ENCODE measurements around the gene DR1. TPM values are rescaled to one million over a fixed set of nuclear protein-coding genes. Genes with fewer than 3 reads are reported as not detected.

Gene DR1
- total and polyA plus RNA-seq, 2 experiments from 2014 or later = 49.2 to 51.0 TPM

DNA sequence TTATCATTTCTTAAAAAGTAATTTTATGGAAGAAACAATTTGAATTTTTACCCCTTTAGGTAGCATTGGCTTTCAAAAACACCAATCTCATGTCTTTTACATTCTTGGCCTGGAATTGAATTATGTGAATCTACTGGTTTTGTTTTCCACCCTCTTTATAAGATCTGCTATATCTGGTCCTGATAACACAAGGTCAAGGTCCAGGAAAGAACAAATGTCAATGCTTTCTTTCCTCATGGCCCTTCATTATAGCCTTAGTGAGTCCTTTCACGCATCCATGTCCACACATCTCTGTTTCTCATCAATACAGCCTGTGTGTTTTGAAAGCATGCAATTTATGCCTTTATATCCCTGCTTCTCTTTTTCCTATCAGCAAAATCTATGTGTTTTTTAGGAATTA lies 24.0 kb upstream of the DR1 start:
- Histone ChIP-seq H3K4me3 (no peak overlapping the region), H3K27ac (no peak overlapping the region), H2AFZ (no peak overlapping the region), H4K20me1 (ENCODE audit: insufficient read depth) (no peaks in the 10 kb centered on the region), H3K36me3 (ENCODE audit: low read depth) (no peaks in the 10 kb centered on the region), H3K4me1 (ENCODE audit: insufficient read depth) (peaks cover 16% of the 10 kb centered on the region), H3K79me2 (ENCODE audit: insufficient read depth) (no peaks in the 10 kb centered on the region), H3F3A (ENCODE audit: insufficient read depth) (peaks cover 16% of the 10 kb centered on the region), H3K9ac (no peak overlapping the region), H3K4me2 (ENCODE audit: unreplicated experiment) (no peak overlapping the region), H3K9me2 (ENCODE audit: insufficient read depth) (no peaks in the 10 kb centered on the region), H3K9me3 (ENCODE audit: low read depth) (no peaks in the 10 kb centered on the region), H3K27me3 (replicated peaks; ENCODE audit: insufficient read depth) (no peaks in the 10 kb centered on the region)
- TF ChIP-seq EZH2 (IDR thresholded peaks at IDR 0.05; ENCODE audit: insufficient read depth, poor library complexity, severe bottlenecking) = no peak
- TF ChIP-seq EZH2phosphoT487 (IDR thresholded peaks at IDR 0.05; ENCODE audit: insufficient read depth, low read depth) = no peak
- no peak for DNase-seq
- WGBS, 2 experiments (ENCODE audit: low coverage in 1 of 2, low lambda C conversion rate in 2 of 2, missing lambda C conversion rate in 2 of 2) = 97 to 98% methylated on average over 1 of the region's 1 CpG
- in situ Hi-C loops (cut with MboI) = loop anchor here (25.0 kb wide), 1 partner anchor 516 kb away; no protein-coding TSS in a partner anchor

DNA sequence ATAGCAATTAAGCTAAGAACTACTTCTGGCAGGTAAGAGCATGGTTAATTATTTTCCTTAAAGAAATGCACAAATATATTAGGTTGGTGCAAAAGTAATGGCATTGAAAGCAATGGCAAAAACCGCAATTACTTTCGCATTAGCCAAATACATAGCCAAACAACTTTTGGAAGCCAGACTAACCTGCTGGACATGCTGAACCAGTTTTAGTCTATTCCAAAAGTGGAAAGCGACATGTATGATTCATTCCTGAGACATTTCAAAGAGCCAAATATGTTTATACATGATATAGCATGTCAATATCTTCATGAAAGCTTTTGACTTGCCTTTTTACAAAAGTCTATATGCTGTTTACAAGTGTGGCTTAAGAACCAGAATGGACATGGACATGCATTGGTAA lies 23.4 kb upstream of the DR1 start:
- H3F3A ChIP-seq (ENCODE audit: insufficient read depth) = peaks cover 16% of the 10 kb centered on the region
- H3K36me3 ChIP-seq (ENCODE audit: low read depth) = no peaks in the 10 kb centered on the region
- no peak overlapping the region for H3K27ac ChIP-seq
- TF ChIP-seq EZH2phosphoT487 (IDR thresholded peaks at IDR 0.05; ENCODE audit: insufficient read depth, low read depth) (no peak), EZH2 (IDR thresholded peaks at IDR 0.05; ENCODE audit: insufficient read depth, poor library complexity, severe bottlenecking) (no peak)
- H3K27me3 ChIP-seq (replicated peaks; ENCODE audit: insufficient read depth) = no peaks in the 10 kb centered on the region
- H4K20me1 ChIP-seq (ENCODE audit: insufficient read depth) = no peaks in the 10 kb centered on the region
- no peak for DNase-seq
- in situ Hi-C loops (cut with MboI) = loop anchor here (25.0 kb wide), 1 partner anchor 515 kb away; no protein-coding TSS in a partner anchor
- H3K4me3 ChIP-seq = no peak overlapping the region
- no peak overlapping the region for H2AFZ ChIP-seq
- no peaks in the 10 kb centered on the region for H3K9me2 ChIP-seq (ENCODE audit: insufficient read depth)
- 97% methylated on average over 3 of the region's 3 CpGs for WGBS, 2 experiments (ENCODE audit: low coverage in 1 of 2, low lambda C conversion rate in 2 of 2, missing lambda C conversion rate in 2 of 2)
- no peak overlapping the region for H3K9ac ChIP-seq
- no peak overlapping the region for H3K4me2 ChIP-seq (ENCODE audit: unreplicated experiment)
- H3K79me2 ChIP-seq (ENCODE audit: insufficient read depth) = no peaks in the 10 kb centered on the region
- H3K4me1 ChIP-seq (ENCODE audit: insufficient read depth) = peaks cover 16% of the 10 kb centered on the region
- H3K9me3 ChIP-seq (ENCODE audit: low read depth) = no peaks in the 10 kb centered on the region

DNA sequence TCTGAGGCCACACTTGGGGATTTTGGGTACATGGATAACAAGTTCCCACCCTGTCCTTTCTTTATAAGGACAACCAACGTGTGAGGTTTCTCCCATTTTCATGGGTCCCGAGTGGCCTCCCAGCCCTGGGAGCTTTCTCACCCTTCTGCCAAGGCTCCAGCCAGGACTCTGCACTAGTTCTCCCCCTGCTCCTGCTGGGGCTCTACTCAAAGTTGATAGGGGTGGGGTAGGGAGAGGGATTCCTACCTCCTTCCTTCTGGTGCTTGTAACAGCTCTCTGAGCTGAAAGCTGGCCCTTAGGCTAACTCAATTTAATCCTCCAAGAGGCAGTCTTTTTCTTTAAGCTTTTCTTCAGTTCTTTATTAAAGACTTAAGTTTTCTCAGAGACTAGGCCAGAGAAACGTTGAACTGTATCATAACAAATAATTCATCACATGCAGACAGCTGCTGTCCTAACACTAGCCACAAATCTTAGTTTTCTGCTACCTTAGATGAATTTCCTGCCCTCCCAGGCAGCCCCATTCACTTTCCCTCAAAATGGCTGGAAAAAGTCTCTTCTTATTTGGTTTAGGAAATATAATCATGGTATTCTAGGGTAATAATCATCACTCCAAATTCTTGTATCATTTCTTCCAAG lies 22.4 kb upstream of the DR1 start:
- no peak overlapping the region for H2AFZ ChIP-seq
- no peaks in the 10 kb centered on the region for H3K79me2 ChIP-seq (ENCODE audit: insufficient read depth)
- TF ChIP-seq EZH2phosphoT487 (IDR thresholded peaks at IDR 0.05; ENCODE audit: insufficient read depth, low read depth) = no peak
- TF ChIP-seq EZH2 (IDR thresholded peaks at IDR 0.05; ENCODE audit: insufficient read depth, poor library complexity, severe bottlenecking) = no peak
- in situ Hi-C loops (cut with MboI) = loop anchor here (25.0 kb wide), 1 partner anchor 514 kb away; no protein-coding TSS in a partner anchor
- H3K36me3 ChIP-seq (ENCODE audit: low read depth) = no peaks in the 10 kb centered on the region
- H3K4me1 ChIP-seq (ENCODE audit: insufficient read depth) = peaks cover 16% of the 10 kb centered on the region
- H3K9ac ChIP-seq = no peak overlapping the region
- no peaks in the 10 kb centered on the region for H3K9me2 ChIP-seq (ENCODE audit: insufficient read depth)
- H3K27ac ChIP-seq = no peak overlapping the region
- no peak for DNase-seq
- peaks cover 16% of the 10 kb centered on the region for H3F3A ChIP-seq (ENCODE audit: insufficient read depth)
- 71 to 81% methylated on average over 3 of the region's 3 CpGs for WGBS, 2 experiments (ENCODE audit: low coverage in 1 of 2, low lambda C conversion rate in 2 of 2, missing lambda C conversion rate in 2 of 2)
- no peaks in the 10 kb centered on the region for H3K27me3 ChIP-seq (replicated peaks; ENCODE audit: insufficient read depth)
- H3K4me2 ChIP-seq (ENCODE audit: unreplicated experiment) = no peak overlapping the region
- no peak overlapping the region for H3K4me3 ChIP-seq
- no peaks in the 10 kb centered on the region for H4K20me1 ChIP-seq (ENCODE audit: insufficient read depth)
- no peaks in the 10 kb centered on the region for H3K9me3 ChIP-seq (ENCODE audit: low read depth)

DNA sequence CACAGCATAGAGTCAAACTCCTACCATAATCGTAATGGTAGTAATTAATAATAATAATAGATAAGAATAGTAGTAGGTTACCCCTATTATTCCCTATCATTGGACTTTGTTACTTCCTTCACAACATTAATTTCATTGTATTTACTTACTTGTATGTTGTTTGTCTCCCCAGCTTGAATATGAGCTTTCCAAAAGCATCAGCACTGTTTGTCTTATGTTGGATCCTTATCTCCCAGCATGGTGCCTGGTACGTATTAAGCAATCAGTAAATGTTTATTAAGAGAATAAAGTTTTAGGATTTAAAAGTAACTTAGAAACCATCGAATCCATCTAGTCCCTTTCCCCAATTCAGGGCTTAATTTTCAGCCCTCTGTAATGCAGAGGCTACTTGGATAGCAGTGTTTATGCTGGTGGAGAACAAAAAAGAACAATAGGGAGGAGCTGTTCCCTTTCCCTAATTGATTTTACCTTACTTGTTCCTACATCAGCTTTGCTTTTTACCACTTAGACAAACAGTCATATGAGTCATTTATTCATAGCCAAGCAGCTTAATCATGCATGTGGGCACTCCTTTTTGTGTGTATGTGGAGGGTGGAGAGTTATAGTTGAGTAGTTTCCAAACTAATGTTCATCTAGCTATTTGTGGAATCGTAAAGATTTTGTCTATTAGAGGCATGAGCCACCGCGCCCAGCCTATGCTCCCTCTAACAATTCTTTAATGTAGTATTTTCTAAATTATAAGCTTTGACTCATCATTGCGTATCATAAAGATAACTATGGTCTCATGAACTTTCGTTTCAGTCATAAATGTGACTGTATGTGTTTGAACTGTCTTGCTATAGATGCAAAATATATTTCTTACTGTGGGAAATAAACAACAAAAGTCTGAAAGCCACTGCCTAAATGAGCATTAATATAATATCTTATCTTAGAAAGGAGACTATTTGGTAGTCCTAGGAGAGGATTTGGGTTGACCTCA lies 20.9 kb upstream of the DR1 start:
- Histone ChIP-seq H3K79me2 (ENCODE audit: insufficient read depth) (no peaks in the 10 kb centered on the region), H3K4me1 (ENCODE audit: insufficient read depth) (peaks cover 27% of the 10 kb centered on the region), H3K9me2 (ENCODE audit: insufficient read depth) (no peaks in the 10 kb centered on the region), H3K4me2 (ENCODE audit: unreplicated experiment) (peak overlapping the region; percentile 60), H3K9ac (0 out of 2 replicates have a peak overlapping the region, but pooled peaks have one; percentile 20), H4K20me1 (ENCODE audit: insufficient read depth) (no peaks in the 10 kb centered on the region), H2AFZ (0 out of 2 replicates have a peak overlapping the region, but pooled peaks have one; percentile 19), H3K36me3 (ENCODE audit: low read depth) (no peaks in the 10 kb centered on the region), H3K27me3 (replicated peaks; ENCODE audit: insufficient read depth) (no peaks in the 10 kb centered on the region), H3K4me3 (peak overlapping the region; percentile 41), H3F3A (ENCODE audit: insufficient read depth) (peaks cover 21% of the 10 kb centered on the region), H3K9me3 (ENCODE audit: low read depth) (no peaks in the 10 kb centered on the region), H3K27ac (peak overlapping the region; percentile 66)
- in situ Hi-C loops (cut with MboI) = loop anchor here (25.0 kb wide), 1 partner anchor 513 kb away; no protein-coding TSS in a partner anchor
- no peak for TF ChIP-seq EZH2 (IDR thresholded peaks at IDR 0.05; ENCODE audit: insufficient read depth, poor library complexity, severe bottlenecking)
- no peak for TF ChIP-seq EZH2phosphoT487 (IDR thresholded peaks at IDR 0.05; ENCODE audit: insufficient read depth, low read depth)
- WGBS, 2 experiments (ENCODE audit: low coverage in 1 of 2, low lambda C conversion rate in 2 of 2, missing lambda C conversion rate in 2 of 2) = 67 to 74% methylated on average over 8 of the region's 8 CpGs
- DNase-seq = peak; percentile 85
